ENCODE results near the gene BCR.

The BCR gene

GRCh38 chr22:23257889-23258825 lies 77.8 kb downstream of the BCR start:
- no peak for TF ChIP-seq CTCF (IDR thresholded peaks at IDR 0.05; ENCODE audit: insufficient read depth, low read depth, low read length, missing control alignments)
- no peak for DNase-seq (ENCODE audit: low read depth)
- H3K4me3 ChIP-seq (ENCODE audit: low read depth, low read length): no peak overlapping the region

- no peak for TF ChIP-seq CTCF (IDR thresholded peaks at IDR 0.05; ENCODE audit: insufficient read depth, low read depth, low read length, missing control alignments)
- no peak for DNase-seq (ENCODE audit: low read depth)
- H3K4me3 ChIP-seq (ENCODE audit: low read depth, low read length): no peak overlapping the region
These were observed 78.5 kb downstream of the BCR start for GRCh38 chr22:23258826-23259170.

GRCh38 chr22:23259916-23260644 lies 79.8 kb downstream of the BCR start:
- H3K4me3 ChIP-seq (ENCODE audit: low read depth, low read length): no peak overlapping the region
- no peak for TF ChIP-seq CTCF (IDR thresholded peaks at IDR 0.05; ENCODE audit: insufficient read depth, low read depth, low read length, missing control alignments)
- no peak for DNase-seq (ENCODE audit: low read depth)

GRCh38 chr22:23260645-23261581 lies 80.6 kb downstream of the BCR start:
- no peak for TF ChIP-seq CTCF (IDR thresholded peaks at IDR 0.05; ENCODE audit: insufficient read depth, low read depth, low read length, missing control alignments)
- no peak overlapping the region for H3K4me3 ChIP-seq (ENCODE audit: low read depth, low read length)
- DNase-seq (ENCODE audit: low read depth): no peak

- H3K4me3 ChIP-seq (ENCODE audit: low read depth, low read length): no peak overlapping the region
- no peak for TF ChIP-seq CTCF (IDR thresholded peaks at IDR 0.05; ENCODE audit: insufficient read depth, low read depth, low read length, missing control alignments)
These were observed 81.7 kb downstream of the BCR start for GRCh38 chr22:23261900-23262450.

More at GRCh38 chr22:23261900-23262450, 81.7 kb downstream of the BCR start:
- DNase-seq (ENCODE audit: low read depth): no peak

Data from GM12865 (cell line).